Prostate gland (tissue), 2 donors: ENCODE results near the gene FAM217B.

ENCODE experiments used
- CTCF ChIP-seq, 4 experiments: fragments of 200-600 bp in 2 of 4; fragments of 450-650 bp in 2 of 4; sonication (generic) in 2 of 4; IDR thresholded peaks; 1 replicate in 3 of 4; 2 replicates in 1 of 4; pipeline ENCODE4 v1.5.1; 2016 to 2019; ENCODE audit warnings: antibody characterized with exemption in 4 of 4, mild to moderate bottlenecking in 2 of 4, moderate library complexity in 2 of 4
- POLR2A ChIP-seq: fragments of 450-650 bp; IDR thresholded peaks from one replicate; pipeline ENCODE4 v1.6.1; 2016; ENCODE audit warnings: antibody characterized with exemption, mild to moderate bottlenecking

DNA sequence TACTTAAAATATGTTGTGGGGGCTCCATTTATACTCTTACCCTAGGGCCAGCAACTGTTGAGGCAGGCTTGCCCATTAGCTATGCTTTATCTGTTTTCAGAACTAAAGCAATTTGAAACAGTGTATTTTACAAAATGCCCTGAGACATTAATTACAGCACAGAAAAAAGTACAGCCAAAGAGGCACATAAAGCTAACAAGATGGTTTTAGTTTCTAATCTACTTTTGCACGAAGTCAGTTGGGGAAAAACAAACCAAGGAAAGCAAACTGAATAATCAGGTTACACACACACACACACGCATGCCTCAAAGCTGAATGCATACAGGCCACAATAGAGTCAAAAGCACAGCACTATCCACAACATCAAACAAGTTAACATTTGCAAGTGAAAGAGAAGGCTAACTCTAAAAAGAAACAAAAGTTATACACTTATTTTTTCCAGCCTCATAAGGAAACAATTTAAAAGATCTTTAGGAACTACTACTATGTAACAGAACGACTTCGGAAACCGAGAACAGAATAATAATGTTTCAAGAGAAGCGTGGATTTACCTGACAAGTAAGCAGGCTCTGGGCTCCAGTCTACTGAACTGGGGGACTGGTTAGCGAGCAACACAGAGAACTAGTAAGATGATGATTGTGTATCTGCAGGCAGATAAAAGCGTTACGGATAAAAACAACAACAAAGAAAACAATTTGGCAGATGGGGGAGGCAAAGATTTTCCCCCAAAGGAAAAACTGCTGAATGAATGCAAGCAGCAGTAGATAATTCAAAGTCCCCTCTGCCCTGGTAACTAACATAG lies 8.5 kb upstream of the FAM217B start:
- TF ChIP-seq CTCF (IDR thresholded peaks at IDR 0.05) (no peak), POLR2A (no peak)
